RKO (cell line): ENCODE results near the gene EDA.
A peak's percentile ranks its signal among the peaks of the same experiment; 100 is the strongest.

ENCODE experiments used
- DNase-seq: peaks from one replicate; pipeline ENCODE4 v3.0.0-alpha.2; 2016; ENCODE audit warnings: low spot score

EDA gene

GRCh38 chrX:69615779-69616456 is at the start of gene EDA:
EDA (plus strand) TSS chrX:69616113.
- DNase-seq = no peak

- no peak for DNase-seq
Observed at GRCh38 chrX:69568828-69569227, 47.1 kb upstream of the EDA start.

- DNase-seq = no peak
Observed at GRCh38 chrX:69597399-69597798, 18.5 kb upstream of the EDA start.

- DNase-seq = no peak
Observed at GRCh38 chrX:69600182-69600581, 15.7 kb upstream of the EDA start.

GRCh38 chrX:69603566-69604194 is 12.2 kb upstream of the EDA start:
- no peak for DNase-seq

GRCh38 chrX:69605521-69605920 is 10.4 kb upstream of the EDA start:
- DNase-seq = no peak

GRCh38 chrX:69607616-69608015 is 8.3 kb upstream of the EDA start:
- peak; percentile 8 for DNase-seq

- no peak for DNase-seq
Observed at GRCh38 chrX:69613946-69614345, 2.0 kb upstream of the EDA start.

GRCh38 chrX:69614886-69615285 is 1.0 kb upstream of the EDA start:
- no peak for DNase-seq

- no peak for DNase-seq
Observed at GRCh38 chrX:69615342-69615741, 571 bp upstream of the EDA start.

- DNase-seq = no peak
Observed at GRCh38 chrX:69616457-69617203, 717 bp downstream of the EDA start.

GRCh38 chrX:69618803-69619202 is 2.9 kb downstream of the EDA start:
- DNase-seq = peak; percentile 47

GRCh38 chrX:69626129-69626528 is 10.2 kb downstream of the EDA start:
- no peak for DNase-seq

- DNase-seq = no peak
Observed at GRCh38 chrX:69627744-69628143, 11.8 kb downstream of the EDA start.

- no peak for DNase-seq
Observed at GRCh38 chrX:69630147-69630546, 14.2 kb downstream of the EDA start.

GRCh38 chrX:69664693-69665092 is 48.8 kb downstream of the EDA start:
- no peak for DNase-seq

- DNase-seq = no peak
Observed at GRCh38 chrX:69670001-69670555, 54.2 kb downstream of the EDA start.

GRCh38 chrX:69674891-69675290 is 59.0 kb downstream of the EDA start:
- DNase-seq = no peak

- no peak for DNase-seq
Observed at GRCh38 chrX:69705818-69706217, 89.9 kb downstream of the EDA start.

- no peak for DNase-seq
Observed at GRCh38 chrX:69718102-69718501, 102.2 kb downstream of the EDA start.

- no peak for DNase-seq
Observed at GRCh38 chrX:69724307-69724706, 108.4 kb downstream of the EDA start.

GRCh38 chrX:69740317-69740716 is 124.4 kb downstream of the EDA start:
- no peak for DNase-seq

GRCh38 chrX:69741721-69742120 is 125.8 kb downstream of the EDA start:
- DNase-seq = no peak
